Ishikawa (cell line): Measurements from ENCODE around the gene MARS2.
A peak's percentile ranks its signal among the peaks of the same experiment; 100 is the strongest.

Source experiments
- CEBPB ChIP-seq: IDR thresholded peaks from 2 replicates; pipeline ENCODE4 v1.6.1; 2012
- CREB1 ChIP-seq: IDR thresholded peaks from 2 replicates; pipeline ENCODE4 v1.6.1; 2012; ENCODE audit warnings: low read depth
- EGR1 ChIP-seq: IDR thresholded peaks from 2 replicates; pipeline ENCODE4 v1.6.1; 2012
- EP300 ChIP-seq: IDR thresholded peaks from 2 replicates; pipeline ENCODE4 v1.6.1; 2012; ENCODE audit warnings: borderline replicate concordance
- FOXM1 ChIP-seq: IDR thresholded peaks from 2 replicates; pipeline ENCODE4 v1.6.1; 2012; ENCODE audit warnings: low read depth, borderline replicate concordance
- MAX ChIP-seq: IDR thresholded peaks from 2 replicates; pipeline ENCODE4 v1.6.1; 2012
- NFIC ChIP-seq: IDR thresholded peaks from 2 replicates; pipeline ENCODE4 v1.6.1; 2012
- RAD21 ChIP-seq: IDR thresholded peaks from 2 replicates; pipeline ENCODE4 v1.6.1; 2012; ENCODE audit warnings: low read depth
- REST ChIP-seq: IDR thresholded peaks from 2 replicates; pipeline ENCODE4 v1.6.1; 2012; ENCODE audit warnings: low read depth, mild to moderate bottlenecking
- TAF1 ChIP-seq: IDR thresholded peaks from 2 replicates; pipeline ENCODE4 v1.6.1; 2012; ENCODE audit warnings: low read depth, mild to moderate bottlenecking
- TCF12 ChIP-seq: IDR thresholded peaks from 2 replicates; pipeline ENCODE4 v1.6.1; 2012; ENCODE audit warnings: low read depth
- TEAD4 ChIP-seq: IDR thresholded peaks from 2 replicates; pipeline ENCODE4 v1.6.1; 2012
- USF1 ChIP-seq: IDR thresholded peaks from 2 replicates; pipeline ENCODE4 v1.6.1; 2012
- YY1 ChIP-seq: IDR thresholded peaks from 2 replicates; pipeline ENCODE4 v1.6.1; 2012; ENCODE audit warnings: low read depth
- ZBTB7A ChIP-seq: IDR thresholded peaks from 2 replicates; pipeline ENCODE4 v1.6.1; 2012; ENCODE audit warnings: low read depth

Gene MARS2

GRCh38 chr2:197711578-197711977 is 6.4 kb downstream of the MARS2 start:
- TF ChIP-seq NFIC = no peak
- no peak for TF ChIP-seq CEBPB

GRCh38 chr2:197713271-197713670 is 8.1 kb downstream of the MARS2 start:
- no peak for TF ChIP-seq REST
- no peak for TF ChIP-seq CREB1
- no peak for TF ChIP-seq TEAD4
- no peak for TF ChIP-seq MAX
- TF ChIP-seq EGR1 = no peak
- TF ChIP-seq EP300 = no peak
- no peak for TF ChIP-seq TCF12
- TF ChIP-seq ZBTB7A = no peak
- TF ChIP-seq CEBPB = no peak
- TF ChIP-seq RAD21 = no peak
- no peak for TF ChIP-seq USF1
- TF ChIP-seq YY1 = no peak
- no peak for TF ChIP-seq FOXM1
- no peak for TF ChIP-seq NFIC

GRCh38 chr2:197717863-197718262 is 12.7 kb downstream of the MARS2 start:
- TF ChIP-seq YY1 = no peak

GRCh38 chr2:197727011-197727410 is 21.8 kb downstream of the MARS2 start:
- TF ChIP-seq MAX (no peak), CEBPB (no peak), NFIC (no peak), TAF1 (no peak), TEAD4 (no peak), YY1 (no peak), CREB1 (no peak), ZBTB7A (no peak), USF1 (no peak), EP300 (no peak), RAD21 (no peak), REST (no peak)

- peak; percentile 60; the same call in 1 of the 2 replicates for TF ChIP-seq YY1
Measured at GRCh38 chr2:197728555-197729544, 23.7 kb downstream of the MARS2 start.

GRCh38 chr2:197740200-197740599 is 35.0 kb downstream of the MARS2 start:
- TF ChIP-seq FOXM1 (no peak), YY1 (no peak)
